GM19035 (cell line): Measurements from ENCODE around the gene UBE2I.

Source experiments
- ATAC-seq: cut with Tn5 transposase; IDR thresholded peaks from one replicate; pipeline ENCODE4 v1.9.1; 2021; ENCODE audit not compliant: unreplicated experiment

The UBE2I gene

DNA sequence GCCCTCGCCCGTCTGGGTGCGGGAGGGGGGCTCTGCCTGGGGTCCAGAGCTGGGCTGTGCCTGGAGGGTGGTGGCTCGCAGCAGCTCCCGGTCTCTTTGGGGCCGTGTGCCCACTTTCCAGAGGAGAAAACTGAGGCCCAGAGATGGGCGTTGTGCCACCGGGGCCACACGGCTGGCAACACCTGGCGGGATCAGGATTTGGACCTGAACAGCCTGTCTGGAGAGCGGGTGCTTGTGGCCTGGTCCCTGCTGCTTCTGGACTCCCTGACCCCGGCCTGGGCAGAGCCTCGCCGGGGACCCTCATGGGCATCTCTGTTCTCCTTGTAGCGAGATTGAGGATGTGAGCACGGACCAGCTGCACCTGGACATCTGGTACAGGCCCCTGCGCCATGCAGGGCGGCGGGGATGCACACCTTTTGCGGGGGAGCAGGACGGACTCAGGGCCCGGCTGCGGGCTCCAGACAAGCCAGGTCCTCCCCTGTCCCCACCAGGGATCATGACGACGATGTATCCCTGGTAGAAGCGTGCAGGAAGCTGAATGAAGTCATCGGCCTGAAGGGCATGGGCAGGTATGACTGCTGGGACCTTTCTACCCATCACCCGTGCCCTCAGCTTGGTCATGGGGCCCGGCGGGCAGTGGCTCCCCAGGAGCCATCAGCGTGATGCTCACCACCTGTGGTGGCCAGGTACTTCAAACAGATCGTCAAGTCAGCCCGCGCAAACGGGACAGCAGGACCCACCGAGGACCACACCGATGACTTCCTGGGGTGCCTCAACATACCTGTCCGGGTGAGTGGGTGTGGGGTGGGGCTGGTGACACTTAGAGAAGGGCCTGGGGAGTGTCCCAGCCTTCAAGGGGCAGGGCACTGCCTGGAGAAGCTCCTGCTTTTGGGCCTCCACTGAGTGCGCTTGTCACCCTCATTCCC lies 32.3 kb downstream of the UBE2I start:
- no peak for ATAC-seq

DNA sequence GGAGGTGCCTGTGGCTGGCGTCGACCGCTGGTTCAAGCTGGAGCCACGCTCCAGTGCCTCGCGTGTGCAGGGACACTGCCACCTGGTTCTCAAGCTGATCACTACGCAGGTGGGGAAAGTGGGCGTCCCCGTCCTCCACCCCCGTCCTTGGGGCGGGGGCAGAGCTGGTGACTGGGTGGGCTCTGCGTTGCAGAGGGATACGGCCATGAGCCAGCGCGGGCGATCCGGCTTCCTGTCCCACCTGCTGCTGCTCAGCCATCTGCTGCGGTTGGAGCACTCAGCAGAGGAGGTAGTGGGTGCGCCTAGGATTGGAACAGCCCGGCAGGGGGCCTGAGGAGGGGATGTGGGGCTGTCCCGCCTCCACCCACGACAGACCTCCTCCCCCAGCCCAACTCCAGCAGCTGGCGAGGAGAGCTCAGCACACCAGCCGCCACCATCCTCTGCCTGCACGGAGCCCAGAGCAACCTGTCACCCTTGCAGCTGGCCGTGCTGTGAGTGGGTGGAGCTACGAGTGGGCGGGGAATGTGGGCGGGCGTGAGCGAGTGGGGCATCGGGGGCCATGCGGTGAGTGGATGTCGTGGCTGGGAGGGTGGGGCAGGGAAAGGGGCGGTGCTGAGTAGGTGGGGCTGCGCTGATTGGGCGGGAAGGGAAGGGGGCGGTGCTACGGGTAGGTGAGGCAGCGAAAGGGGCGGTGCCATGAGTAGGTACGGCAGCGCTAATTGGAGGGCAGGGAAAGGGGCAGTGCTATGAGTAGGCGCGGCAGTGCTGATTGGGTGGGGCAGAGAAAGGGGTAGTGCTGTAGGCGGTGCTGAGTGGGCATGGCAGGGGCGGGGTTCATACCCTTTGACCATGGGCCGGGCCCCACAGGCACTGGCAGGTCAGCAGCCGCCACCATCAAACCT lies 33.3 kb downstream of the UBE2I start:
- peak; percentile 91 for ATAC-seq

DNA sequence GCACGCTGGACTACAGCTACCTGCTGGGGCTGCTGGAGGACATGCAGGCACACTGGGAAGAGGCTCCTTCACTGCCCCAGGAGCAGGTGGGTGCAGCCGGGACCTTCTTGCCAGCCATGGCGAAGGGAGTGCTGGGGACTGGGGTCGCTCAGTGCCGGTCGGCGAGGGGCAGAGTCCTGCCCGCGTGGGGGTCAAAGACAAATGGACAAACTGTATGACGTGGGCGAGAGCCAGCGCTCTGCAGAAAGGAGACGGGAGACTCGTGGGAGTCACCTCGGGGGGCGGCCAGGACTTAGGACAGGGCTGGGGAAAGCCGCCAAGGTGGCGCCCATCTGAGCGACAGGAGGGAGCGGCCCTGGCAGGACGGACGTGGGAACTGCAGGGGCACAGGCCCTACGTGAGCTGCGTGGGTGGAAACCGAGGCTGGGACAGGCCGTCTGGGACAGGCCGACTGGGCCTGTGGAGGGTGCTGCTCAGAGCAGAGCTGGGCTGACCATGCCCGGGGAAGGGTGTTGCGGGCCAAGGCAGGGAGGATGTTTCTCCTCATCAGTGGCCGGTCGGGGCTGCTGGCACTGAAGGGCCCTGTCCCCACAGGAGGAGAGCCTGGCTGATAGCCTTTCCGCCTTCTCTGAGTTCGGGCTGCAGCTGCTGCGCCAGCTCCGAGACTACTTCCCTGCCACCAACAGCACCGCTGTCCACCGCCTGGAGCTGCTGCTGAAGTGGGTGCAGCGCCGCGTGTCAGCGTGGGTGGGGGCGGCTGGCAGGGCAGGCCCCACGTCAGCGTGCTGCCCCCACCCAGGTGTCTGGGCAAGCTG lies 34.2 kb downstream of the UBE2I start:
- no peak for ATAC-seq

DNA sequence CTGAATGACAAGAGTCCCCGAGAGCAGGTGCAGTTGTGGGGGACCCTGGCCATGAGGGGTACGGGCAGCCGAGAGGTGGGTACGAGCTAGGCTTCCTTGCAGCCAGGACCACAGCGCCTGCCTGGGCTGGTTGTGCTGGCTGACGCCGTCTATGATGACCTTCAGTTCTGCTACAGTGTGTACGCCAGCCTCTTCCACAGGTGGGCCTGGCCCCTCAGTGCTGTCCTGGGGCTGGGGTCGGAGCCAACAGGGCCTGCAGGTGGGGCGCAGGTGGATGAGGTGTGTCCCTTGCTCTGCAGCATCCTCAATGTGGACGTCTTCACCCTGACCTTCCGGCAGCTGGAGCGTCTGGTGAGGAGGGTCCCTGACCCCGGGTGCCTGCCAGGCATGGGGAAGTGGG lies 35.1 kb downstream of the UBE2I start:
- ATAC-seq, result no peak

DNA sequence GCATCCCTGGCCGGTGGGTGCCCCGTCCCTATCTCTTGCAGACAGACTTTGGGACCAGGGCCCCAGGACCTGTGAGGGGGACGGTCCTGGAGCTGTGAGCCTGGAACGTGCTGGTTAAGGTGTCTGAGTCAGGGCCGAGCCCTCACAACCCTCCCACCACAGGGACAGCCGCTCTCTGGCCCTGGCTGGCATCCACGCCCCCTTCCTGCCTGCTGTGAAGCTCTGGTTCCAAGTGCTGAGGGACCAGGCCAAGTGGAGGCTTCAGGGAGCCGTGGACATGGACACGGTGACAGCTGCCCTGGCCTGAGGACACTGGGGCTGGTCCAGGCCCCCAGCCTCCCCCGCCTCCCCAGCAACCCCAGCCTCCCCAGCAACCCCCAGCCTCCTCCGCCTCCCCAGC lies 35.7 kb downstream of the UBE2I start:
- ATAC-seq, result no peak

DNA sequence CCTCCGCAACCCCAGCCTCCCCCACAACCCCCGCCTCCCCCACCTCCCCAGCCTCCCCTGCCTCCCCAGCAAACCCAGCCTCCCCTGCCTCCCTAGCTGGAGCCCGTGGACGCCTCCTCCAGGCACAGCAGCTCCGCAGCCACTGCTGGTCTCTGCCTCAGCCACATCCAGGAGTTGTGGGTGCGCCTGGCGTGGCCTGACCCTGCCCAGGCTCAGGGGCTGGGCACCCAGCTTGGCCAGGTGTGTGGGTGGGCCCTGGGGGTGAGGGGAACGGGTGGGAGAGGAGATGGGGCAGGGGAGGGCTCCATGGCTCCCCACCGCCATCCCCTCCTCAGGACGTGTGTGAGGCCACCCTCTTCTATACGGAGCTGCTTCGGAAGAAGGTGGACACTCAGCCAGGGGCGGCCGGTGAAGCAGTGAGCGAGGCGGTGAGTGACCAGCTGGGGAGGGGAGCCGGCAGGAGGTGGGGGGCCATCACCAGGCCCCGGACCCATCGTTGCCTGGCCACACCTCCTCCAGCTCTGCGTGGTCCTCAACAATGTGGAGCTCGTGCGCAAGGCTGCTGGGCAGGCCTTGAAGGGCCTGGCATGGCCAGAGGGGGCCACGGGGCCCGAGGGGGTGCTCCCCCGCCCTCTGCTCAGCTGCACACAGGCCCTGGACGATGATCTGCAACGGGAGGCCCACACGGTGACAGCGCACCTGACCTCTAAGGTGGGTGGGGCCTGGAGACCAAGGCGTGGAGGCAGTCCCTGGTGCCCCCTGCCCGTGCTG lies 36.4 kb downstream of the UBE2I start:
- no peak for ATAC-seq

DNA sequence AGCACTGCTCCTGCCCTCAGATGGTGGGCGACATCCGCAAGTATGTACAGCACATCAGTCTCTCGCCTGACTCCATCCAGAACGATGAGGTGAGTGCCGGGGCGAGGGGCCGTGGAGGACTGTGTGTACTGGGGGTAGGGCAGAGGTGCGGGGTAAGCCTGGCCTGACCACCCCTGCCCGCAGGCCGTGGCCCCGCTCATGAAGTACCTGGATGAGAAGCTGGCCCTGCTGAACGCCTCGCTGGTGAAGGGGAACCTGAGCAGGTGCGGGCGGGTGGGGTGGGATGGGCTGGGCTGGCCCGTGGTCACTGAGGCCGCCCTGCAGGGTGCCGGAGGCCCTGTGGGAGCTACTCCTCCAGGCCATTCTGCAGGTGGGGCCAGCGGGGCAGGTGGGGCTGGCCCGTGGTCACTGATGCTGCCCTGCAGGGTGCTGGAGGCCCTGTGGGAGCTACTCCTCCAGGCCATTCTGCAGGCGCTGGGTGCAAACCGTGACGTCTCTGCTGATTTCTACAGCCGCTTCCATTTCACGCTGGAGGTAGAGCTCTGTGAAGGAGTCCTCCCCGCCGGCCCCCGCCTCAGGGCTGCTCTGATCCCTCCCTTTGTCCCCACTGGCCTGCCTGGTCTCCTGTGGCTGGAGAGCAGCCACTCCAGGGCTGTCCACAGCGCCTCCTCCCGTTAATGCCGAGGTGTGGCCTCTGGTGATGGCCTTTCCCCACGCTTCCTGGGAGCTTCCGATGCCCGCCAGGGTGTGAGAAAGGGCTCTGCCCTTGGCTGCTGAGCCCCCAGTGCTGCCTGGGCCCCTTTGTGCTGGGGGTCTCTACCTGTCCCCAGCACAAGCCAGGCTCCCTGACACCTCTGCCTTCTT lies 37.2 kb downstream of the UBE2I start:
- ATAC-seq, result no peak

DNA sequence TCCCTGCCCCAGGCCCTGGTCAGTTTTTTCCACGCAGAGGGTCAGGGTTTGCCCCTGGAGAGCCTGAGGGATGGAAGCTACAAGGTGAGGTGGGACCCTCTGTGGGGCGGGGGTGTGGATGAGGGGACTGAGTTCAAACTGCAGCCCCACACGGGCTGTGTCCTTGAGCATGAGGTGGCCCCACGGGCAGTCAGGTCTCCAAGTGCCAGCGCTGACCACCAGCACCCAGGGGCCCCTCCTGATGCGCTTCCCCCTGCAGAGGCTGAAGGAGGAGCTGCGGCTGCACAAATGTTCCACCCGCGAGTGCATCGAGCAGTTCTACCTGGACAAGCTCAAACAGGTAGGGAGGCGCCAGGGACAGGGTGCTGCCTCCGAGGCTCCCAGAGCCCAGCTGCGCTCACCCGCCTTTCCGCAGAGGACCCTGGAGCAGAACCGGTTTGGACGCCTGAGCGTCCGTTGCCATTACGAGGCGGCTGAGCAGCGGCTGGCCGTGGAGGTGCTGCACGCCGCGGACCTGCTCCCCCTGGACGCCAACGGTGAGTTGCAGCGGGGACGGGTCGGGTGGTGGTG lies 37.9 kb downstream of the UBE2I start:
- ATAC-seq, result no peak

DNA sequence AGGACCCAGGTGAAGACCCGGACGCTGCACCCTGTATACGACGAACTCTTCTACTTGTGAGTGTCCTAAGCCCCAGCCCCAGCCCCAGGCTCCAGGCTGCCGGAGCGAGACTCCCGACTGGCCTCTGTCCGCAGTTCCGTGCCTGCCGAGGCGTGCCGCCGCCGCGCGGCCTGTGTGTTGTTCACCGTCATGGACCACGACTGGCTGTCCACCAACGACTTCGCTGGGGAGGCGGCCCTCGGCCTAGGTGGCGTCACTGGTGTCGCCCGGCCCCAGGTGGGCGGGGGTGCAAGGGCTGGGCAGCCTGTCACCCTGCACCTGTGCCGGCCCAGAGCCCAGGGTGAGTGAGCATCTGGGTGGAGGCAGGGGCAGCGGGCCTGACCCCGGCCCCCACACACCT lies 38.5 kb downstream of the UBE2I start:
- no peak for ATAC-seq

DNA sequence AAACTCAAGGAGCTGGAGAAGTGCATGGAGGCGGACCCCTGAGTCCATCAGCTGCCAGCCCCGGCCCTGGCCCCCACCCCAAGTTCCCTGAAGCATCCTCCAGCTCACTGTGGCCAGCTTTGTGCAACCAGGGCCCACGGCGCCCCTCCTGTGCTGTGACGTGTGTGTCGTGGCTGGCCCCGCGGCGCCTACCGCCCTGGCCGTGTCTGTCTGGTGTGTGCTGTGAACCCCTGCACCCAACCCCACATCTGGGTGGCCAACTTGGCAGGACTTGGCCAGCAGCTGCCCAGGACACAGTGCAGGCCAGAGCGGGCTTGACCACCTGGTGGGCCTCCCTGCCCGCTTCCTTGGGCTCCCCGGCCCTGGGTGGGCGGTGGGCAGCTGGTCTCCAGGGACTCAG lies 39.0 kb downstream of the UBE2I start:
- no peak for ATAC-seq

DNA sequence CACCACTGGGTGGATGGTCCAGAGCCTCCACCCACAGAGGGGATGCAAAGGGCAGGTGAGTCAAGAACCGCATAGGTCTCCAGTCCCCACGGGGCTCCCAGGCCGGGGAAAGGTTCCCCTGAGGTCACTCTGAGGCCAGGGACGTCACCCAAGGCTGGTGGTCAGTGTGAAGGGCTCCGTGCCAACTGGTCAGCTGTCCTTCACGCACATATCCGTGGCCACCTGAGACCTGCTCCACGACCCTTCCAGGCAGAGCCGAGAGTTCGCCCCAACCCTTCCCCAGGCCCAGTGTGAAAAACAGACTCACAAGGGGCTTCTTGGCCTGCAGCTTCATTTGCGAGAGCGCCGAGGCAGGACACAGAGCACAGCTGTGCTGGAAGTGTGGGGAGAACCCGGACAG lies 39.5 kb downstream of the UBE2I start:
- ATAC-seq, result no peak

DNA sequence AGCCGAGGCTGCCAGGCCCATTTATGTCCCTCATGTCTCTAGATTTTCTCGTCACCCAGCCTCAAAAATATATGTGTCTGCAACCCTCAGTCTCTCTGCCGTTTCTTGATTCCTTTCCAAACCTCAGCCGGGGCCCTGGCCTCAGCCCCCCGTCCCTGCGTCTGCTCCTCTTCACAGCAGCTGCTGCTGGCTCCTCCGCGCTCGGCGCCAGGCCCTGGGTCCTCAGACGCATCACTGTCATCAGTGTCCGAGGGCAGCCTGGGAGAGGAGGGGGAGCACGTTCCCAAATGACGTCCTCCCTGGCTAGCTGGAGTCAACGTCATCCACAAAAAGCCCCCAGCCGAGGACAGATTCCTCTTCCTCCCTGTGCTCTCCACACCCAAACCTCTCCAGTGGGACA lies 39.9 kb downstream of the UBE2I start:
- no peak for ATAC-seq

DNA sequence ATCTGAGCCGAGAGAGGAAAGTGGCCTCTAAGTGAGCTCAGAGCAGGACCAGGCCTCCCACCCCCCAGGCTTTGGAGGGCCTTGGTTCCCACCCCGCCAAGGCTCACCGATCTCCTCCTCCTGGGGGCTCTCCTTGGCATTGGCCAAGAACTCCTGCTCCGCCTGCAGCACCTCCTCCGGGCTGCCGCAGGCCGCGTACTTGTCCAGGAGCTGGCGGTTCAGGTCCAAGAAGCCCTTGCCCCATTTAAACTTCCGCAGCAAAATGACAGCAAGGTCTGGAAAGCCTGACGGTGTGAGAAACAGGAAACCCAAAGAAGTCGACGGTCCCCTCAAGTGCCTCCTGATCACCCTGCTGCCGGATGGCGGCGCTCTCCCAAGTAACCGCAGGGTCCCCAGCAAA lies 40.5 kb downstream of the UBE2I start:
- no peak for ATAC-seq

DNA sequence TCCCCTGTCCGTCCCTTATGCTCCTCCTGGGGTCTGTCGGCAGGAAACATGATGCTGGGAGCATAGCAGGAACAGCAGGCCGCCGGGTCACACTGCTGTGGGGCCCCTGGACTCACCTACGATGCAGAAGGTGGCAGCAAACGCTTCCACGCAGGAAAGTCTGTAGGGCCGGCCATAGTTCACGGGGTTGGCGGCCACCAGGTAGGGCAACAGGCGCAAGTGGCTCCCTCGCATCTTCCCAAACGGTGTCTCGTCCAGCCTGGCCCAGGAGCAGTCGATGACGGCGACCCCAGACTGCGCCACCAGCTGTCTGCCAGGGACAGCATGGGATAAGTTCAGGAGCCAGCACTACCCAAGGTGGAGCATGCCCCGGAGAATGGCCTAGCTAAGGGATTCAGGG lies 41.3 kb downstream of the UBE2I start:
- ATAC-seq, result no peak

DNA sequence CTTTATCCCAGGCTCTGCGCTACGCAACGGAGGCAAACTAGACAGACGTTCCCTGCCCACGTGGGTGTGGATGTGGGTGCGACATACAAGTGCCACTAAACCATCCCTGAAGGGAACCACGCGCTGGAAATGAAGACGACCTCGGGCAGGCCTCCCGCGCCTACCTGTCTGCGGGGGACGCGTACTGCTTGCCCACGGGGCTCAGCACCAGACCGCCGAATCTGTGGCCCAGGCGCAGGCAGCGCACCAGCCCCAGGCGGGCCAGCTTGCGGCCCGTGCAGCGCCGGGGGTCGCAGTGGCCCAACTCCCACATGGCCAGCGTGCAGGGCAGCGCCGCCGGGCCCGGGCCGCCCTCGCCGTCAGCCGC lies 41.8 kb downstream of the UBE2I start:
- peak; percentile 30 for ATAC-seq

DNA sequence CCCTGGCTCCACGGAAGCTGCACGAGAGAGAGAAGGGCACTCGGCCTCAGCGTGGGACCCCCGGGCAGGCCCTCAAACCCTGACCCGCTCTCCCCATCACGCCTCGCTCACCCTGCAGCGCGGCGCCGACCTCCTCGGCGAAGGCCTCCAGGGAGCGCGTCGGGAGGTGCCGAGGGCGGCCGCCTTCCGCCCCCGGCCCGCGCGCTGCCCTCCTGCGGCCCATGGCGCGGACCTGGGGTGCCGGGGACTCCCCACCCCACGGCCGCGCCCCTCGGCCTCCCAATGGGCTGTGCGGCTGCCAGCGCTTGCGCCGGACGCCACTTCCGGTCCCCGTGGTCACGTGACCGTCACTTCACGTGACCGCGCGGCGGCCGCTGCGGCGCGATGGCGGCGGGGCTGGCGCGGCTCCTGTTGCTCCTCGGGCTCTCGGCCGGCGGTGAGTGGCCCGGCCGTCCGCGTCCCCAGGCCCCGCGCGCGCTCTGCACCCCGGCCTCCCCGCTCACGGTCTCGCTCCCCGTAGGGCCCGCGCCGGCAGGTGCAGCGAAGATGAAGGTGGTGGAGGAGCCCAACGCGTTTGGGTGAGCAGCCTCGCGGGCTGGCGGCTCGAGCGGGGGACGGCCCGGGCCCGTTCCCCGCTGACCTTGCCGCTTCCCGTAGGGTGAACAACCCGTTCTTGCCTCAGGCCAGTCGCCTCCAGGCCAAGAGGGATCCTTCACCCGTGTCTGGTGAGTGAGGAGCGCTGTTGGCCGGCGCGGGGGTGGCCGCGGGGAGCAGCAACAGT lies 42.3 kb downstream of the UBE2I start, which contains the start of the genes GNPTG and TSR3:
TSS of gene GNPTG (plus strand) at position 350 of the 781 bp plus-strand sequence. CDS start at position 385, 35 bp downstream.
TSS of gene TSR3 (minus strand) at position 297 of the 781 bp plus-strand sequence. CDS start at position 223, 74 bp downstream.
- ATAC-seq, result peak; percentile 69

DNA sequence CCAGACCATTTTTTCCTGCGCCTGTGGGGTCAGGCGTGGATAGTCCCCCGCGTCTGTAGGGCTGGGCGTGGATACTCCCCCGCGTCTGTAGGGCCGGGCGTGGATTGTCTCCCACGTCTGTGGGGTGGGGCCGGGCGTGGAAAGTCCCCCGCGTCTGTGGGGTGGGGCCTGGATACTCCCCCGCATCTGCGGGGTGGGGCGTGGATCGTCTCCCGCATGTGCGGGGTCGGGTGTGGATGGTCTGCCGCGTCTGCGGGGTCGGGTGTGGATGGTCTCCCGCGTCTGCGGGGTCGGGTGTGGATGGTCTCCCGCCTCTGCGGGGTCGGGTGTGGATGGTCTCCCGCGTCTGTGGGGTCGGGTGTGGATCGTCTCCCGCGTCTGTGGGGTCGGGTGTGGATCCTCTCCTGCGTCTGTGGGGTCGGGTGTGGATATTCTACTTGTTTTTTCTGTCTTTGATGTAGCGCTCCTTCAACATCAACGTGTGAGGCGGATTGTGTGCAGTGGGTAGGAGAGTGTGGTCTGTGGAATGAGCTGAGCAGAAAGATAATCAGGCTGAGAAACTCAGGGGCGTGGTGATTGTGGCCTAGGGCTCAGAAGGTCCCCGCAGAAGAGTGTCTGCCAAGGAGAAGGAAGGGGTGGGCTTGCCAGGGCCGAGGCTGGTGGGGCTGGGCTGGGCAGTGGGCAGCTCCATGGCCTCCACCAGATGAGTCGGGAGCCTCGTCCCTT lies 45.5 kb downstream of the UBE2I start:
- ATAC-seq, result no peak
